IMR-90 (cell line): ENCODE measurements around the gene TBCEL. TPM values are rescaled to one million over a fixed set of nuclear protein-coding genes. Genes with fewer than 3 reads are reported as not detected.

Experiments used
- ATAC-seq: fragments of 200-7000 bp; cut with Tn5 transposase; 2 replicates; pipeline ENCODE4 v1.9.1; 2020; ENCODE audit warnings: low read depth, mild to moderate bottlenecking, moderate library complexity
- BruUV-seq: library from RNA; stranded (reverse); fragments of 400-500 nt; replicated peaks from 2 replicates; lab custom pipeline; 2021; lab: Mats Ljungman, UMichigan
- CTCF ChIA-PET: fragments of 300-600 bp; formaldehyde crosslinking; extraction: SDS; loops from one replicate; lab custom pipeline; 2021; ENCODE audit warnings: antibody characterized with exemption; lab: Yijun Ruan, JAX
- POLR2A ChIA-PET: fragments of 300-600 bp; sonication (Branson Sonifier 250); formaldehyde crosslinking; loops from one replicate; lab custom pipeline; 2022; ENCODE audit warnings: antibody characterized with exemption; ENCODE audit not compliant: unreplicated experiment; lab: Charles Lee
- DNase-seq: peaks from one replicate; pipeline ENCODE4 v3.0.0; 2013
- H2AFZ ChIP-seq: replicated peaks from 2 replicates; pipeline ENCODE3; 2013; ENCODE audit warnings: low read length, mild to moderate bottlenecking; ENCODE audit not compliant: poor library complexity
- H2AK5ac ChIP-seq: 2 replicates; pipeline ENCODE4 v1.6.1; 2013; ENCODE audit warnings: low read depth, low read length, inconsistent platforms
- H2AK9ac ChIP-seq: replicated peaks from 2 replicates; pipeline ENCODE3; 2013; ENCODE audit warnings: mild to moderate bottlenecking, low read depth, low read length, moderate library complexity; ENCODE audit not compliant: poor library complexity
- H2BK120ac ChIP-seq: 2 replicates; pipeline ENCODE4 v1.6.1; 2013; ENCODE audit warnings: low read depth, low read length, inconsistent platforms
- H2BK15ac ChIP-seq: 3 replicates; pipeline ENCODE4 v1.6.1; 2013; ENCODE audit warnings: low read depth, low read length, inconsistent platforms
- H2BK20ac ChIP-seq: 2 replicates; pipeline ENCODE4 v1.6.1; 2013; ENCODE audit warnings: low read depth, mild to moderate bottlenecking, inconsistent platforms, low read length, moderate library complexity
- H2BK5ac ChIP-seq: 2 replicates; pipeline ENCODE4 v1.6.1; 2013; ENCODE audit warnings: mild to moderate bottlenecking, low read depth, low read length, inconsistent platforms; ENCODE audit not compliant: poor library complexity, severe bottlenecking
- H3K14ac ChIP-seq: replicated peaks from 2 replicates; pipeline ENCODE4 v1.6.1; 2013; ENCODE audit warnings: low read depth, low read length, inconsistent platforms
- H3K18ac ChIP-seq: 2 replicates; pipeline ENCODE4 v1.6.1; 2013; ENCODE audit warnings: low read depth, low read length, control low read depth
- H3K23ac ChIP-seq: 2 replicates; pipeline ENCODE4 v1.6.1; 2013; ENCODE audit warnings: low read depth, low read length, inconsistent platforms
- H3K27ac ChIP-seq: 2 replicates; pipeline ENCODE4 v1.5.1; 2013; ENCODE audit warnings: mild to moderate bottlenecking, control low read depth, low read length; ENCODE audit not compliant: insufficient read depth
- H3K27me3 ChIP-seq: 2 replicates; pipeline ENCODE4 v1.6.1; 2013; ENCODE audit warnings: low read length; ENCODE audit not compliant: control insufficient read depth, insufficient read depth
- H3K36me3 ChIP-seq: 2 replicates; pipeline ENCODE4 v1.6.1; 2013; ENCODE audit warnings: low read length, mixed read lengths; ENCODE audit not compliant: control insufficient read depth, insufficient read depth
- H3K4ac ChIP-seq: 2 replicates; pipeline ENCODE4 v1.6.1; 2013; ENCODE audit warnings: low read depth, low read length, inconsistent platforms
- H3K4me1 ChIP-seq: 2 replicates; pipeline ENCODE4 v1.6.1; 2013; ENCODE audit warnings: low read length, mixed read lengths; ENCODE audit not compliant: control insufficient read depth, insufficient read depth
- H3K4me2 ChIP-seq: 2 replicates; pipeline ENCODE4 v1.6.1; 2013; ENCODE audit warnings: low read depth, mild to moderate bottlenecking, control low read depth, low read length, moderate library complexity
- H3K4me3 ChIP-seq: 2 replicates; pipeline ENCODE4 v1.5.1; 2013; ENCODE audit warnings: low read depth, mild to moderate bottlenecking, control low read depth, low read length, moderate library complexity; ENCODE audit not compliant: insufficient read depth
- H3K56ac ChIP-seq: 2 replicates; pipeline ENCODE4 v1.6.1; 2013; ENCODE audit warnings: low read length, inconsistent platforms; ENCODE audit not compliant: insufficient read depth; ENCODE audit errors: extremely low read depth
- H3K79me1 ChIP-seq, 2 experiments: 2 replicates each; pipeline ENCODE4 v1.6.1; 2013; ENCODE audit warnings: low read length in 2 of 2, inconsistent platforms in 1 of 2, low read depth in 1 of 2
- H3K9ac ChIP-seq: 2 replicates; pipeline ENCODE4 v1.6.1; 2013; ENCODE audit warnings: low read depth, low read length, control low read depth
- H3K9me1 ChIP-seq: 2 replicates; pipeline ENCODE4 v1.6.1; 2013; ENCODE audit warnings: low read length, inconsistent platforms; ENCODE audit not compliant: insufficient read depth
- H3K9me3 ChIP-seq: 2 replicates; pipeline ENCODE4 v1.6.1; 2013; ENCODE audit warnings: low read length; ENCODE audit not compliant: control insufficient read depth, insufficient read depth
- H4K20me1 ChIP-seq: 2 replicates; pipeline ENCODE4 v1.6.1; 2013; ENCODE audit warnings: low read length, inconsistent platforms; ENCODE audit not compliant: insufficient read depth
- H4K5ac ChIP-seq: 2 replicates; pipeline ENCODE4 v1.6.1; 2013; ENCODE audit warnings: mild to moderate bottlenecking, low read depth, low read length, control low read depth
- H4K8ac ChIP-seq, 2 experiments: 2 replicates each; pipeline ENCODE4 v1.6.1; 2013; ENCODE audit warnings: low read depth in 2 of 2, low read length in 2 of 2, control low read depth in 1 of 2, inconsistent platforms in 1 of 2
- H4K91ac ChIP-seq: 2 replicates; pipeline ENCODE4 v1.6.1; 2013; ENCODE audit warnings: low read depth, low read length, inconsistent platforms; ENCODE audit not compliant: insufficient read depth
- BHLHE40 ChIP-seq: fragments of 150-350 bp; IDR thresholded peaks from 2 replicates; pipeline ENCODE4 v1.6.1; 2016; ENCODE audit warnings: mild to moderate bottlenecking, low read depth, low read length
- CHD1 ChIP-seq: IDR thresholded peaks from 2 replicates; pipeline ENCODE4 v1.6.1; 2012; ENCODE audit warnings: low read depth, low read length, improper control_type of control experiment
- MAFK ChIP-seq: IDR thresholded peaks from 2 replicates; pipeline ENCODE4 v1.6.1; 2012; ENCODE audit warnings: low read depth, low read length, improper control_type of control experiment
- RCOR1 ChIP-seq: IDR thresholded peaks from 2 replicates; pipeline ENCODE4 v1.6.1; 2012; ENCODE audit warnings: mild to moderate bottlenecking, low read length, improper control_type of control experiment; ENCODE audit not compliant: insufficient replicate concordance
- WGBS, 2 experiments: methylation state at CpG; one replicate each; pipeline versions ENCODE4 v1.1.5 to v1.1.7; 2013; ENCODE audit warnings: missing lambda C conversion rate in 2 of 2; ENCODE audit not compliant: insufficient read length in 1 of 2; ENCODE audit errors: extremely low coverage in 2 of 2; 5-methylcytosine and 5-hydroxymethylcytosine counted together
- dilution Hi-C: fragments of 300-500 bp; cut with HindIII; formaldehyde crosslinking; loops from one replicate; pipeline ENCODE4 v1.14.3; 2018; ENCODE audit warnings: low sequenced_read_pairs; ENCODE audit not compliant: unreplicated experiment
- in situ Hi-C: fragments of 300-500 bp; cut with MboI; formaldehyde crosslinking; loops from 3 replicates; pipeline ENCODE4 v1.14.3; 2019; ENCODE audit warnings: low sequenced_read_pairs, inconsistent platforms, mixed read lengths
- intact Hi-C: fragments of 100-400 bp; cut with micrococcal nuclease; formaldehyde crosslinking; loops from 2 replicates; pipeline ENCODE4 v1.10.0; 2022
- polyA plus RNA-seq, 3 experiments: library from polyadenylated mRNA; depleted of rRNA; stranded (reverse); fragments of >200 nt; gene quantifications; 2 replicates each; pipeline ENCODE4 v1.2.3, GENCODE V29; 2012; ENCODE audit warnings: low replicate concordance in 1 of 3
- total RNA-seq: library from RNA; depleted of rRNA; stranded (reverse); fragments of >200 nt; gene quantifications from 2 replicates; pipeline ENCODE4 v1.2.3, GENCODE V29; 2012
- TF ChIP-seq, protein P1 (sequence below): fragments of 150-350 bp; IDR thresholded peaks from 2 replicates; pipeline ENCODE4 v1.6.1; 2017; ENCODE audit warnings: mild to moderate bottlenecking, antibody characterized with exemption, low read length, low read depth

TBCEL gene
- total and polyA plus RNA-seq, 2 of the 4 experiments (the other 2 are of a cell fraction) = 7.1 to 21.0 TPM

DNA sequence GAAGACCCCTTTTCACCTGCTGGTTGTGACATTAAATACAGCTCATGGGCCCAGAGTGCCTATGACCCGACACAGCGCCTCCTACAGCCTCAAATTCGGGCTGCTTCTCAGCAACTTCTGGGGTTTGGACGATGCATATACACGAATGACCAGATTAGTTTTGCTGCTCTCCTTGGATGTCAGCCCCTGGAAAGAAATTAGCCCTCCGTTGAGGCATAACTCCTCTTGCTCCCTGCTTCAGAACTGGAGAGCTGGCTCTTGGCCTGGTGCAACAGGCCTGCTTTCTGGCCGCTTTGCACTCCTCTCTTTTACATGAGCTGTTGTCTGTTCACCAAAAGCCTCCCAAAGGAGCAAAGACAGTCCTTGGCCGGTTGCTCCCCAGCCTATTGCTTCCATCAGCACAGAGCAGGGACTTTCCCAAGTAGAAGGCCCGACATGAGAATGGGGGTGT is 80.4 kb downstream of the TBCEL start:
- Histone ChIP-seq H2BK15ac (no peak overlapping the region), H2AK9ac (no peak overlapping the region), H3K18ac (no peak overlapping the region), H2BK5ac (no peak overlapping the region), H3K79me1 (no peaks in the 10 kb centered on the region), H3K27ac (no peak overlapping the region), H4K91ac (no peak overlapping the region), H3K23ac (no peak overlapping the region), H3K56ac (no peak overlapping the region), H3K9ac (no peak overlapping the region), H4K20me1 (peaks cover 4% of the 10 kb centered on the region; the same call in 1 of the 2 replicates), H3K9me1 (peaks cover 4% of the 10 kb centered on the region; the same call in 1 of the 2 replicates), H3K36me3 (no peaks in the 10 kb centered on the region), H4K5ac (no peak overlapping the region), H3K4me1 (peaks cover 8% of the 10 kb centered on the region), H3K14ac (no peak overlapping the region), H4K8ac (no peak overlapping the region), H2AFZ (no peak overlapping the region), H2BK20ac (no peak overlapping the region), H3K4me2 (no peak overlapping the region), H3K4me3 (no peak overlapping the region), H3K27me3 (peaks cover 49% of the 10 kb centered on the region), H3K4ac (no peak overlapping the region), H2AK5ac (no peak overlapping the region), H3K9me3 (no peaks in the 10 kb centered on the region), H2BK120ac (no peak overlapping the region)
- DNase-seq (no peak), ATAC-seq (no peak)
- no TSS peak for BruUV-seq
- POLR2A ChIA-PET = no interaction called here
- dilution Hi-C loops (no loop called here), intact Hi-C loops (no loop called here), in situ Hi-C loops (no loop called here)
- WGBS, 2 experiments = 40% methylated on average over 1 of the region's 9 CpGs; no CpG with 5 or more reads in 1 of the 2 experiments
- CTCF ChIA-PET = no interaction called here
- TF ChIP-seq, protein P1, sequence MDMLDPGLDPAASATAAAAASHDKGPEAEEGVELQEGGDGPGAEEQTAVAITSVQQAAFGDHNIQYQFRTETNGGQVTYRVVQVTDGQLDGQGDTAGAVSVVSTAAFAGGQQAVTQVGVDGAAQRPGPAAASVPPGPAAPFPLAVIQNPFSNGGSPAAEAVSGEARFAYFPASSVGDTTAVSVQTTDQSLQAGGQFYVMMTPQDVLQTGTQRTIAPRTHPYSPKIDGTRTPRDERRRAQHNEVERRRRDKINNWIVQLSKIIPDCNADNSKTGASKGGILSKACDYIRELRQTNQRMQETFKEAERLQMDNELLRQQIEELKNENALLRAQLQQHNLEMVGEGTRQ = no peak
- TF ChIP-seq BHLHE40 = no peak
- TF ChIP-seq MAFK = no peak
- TF ChIP-seq CHD1 = no peak
- no peak for TF ChIP-seq RCOR1
